Caco-2 (cell line): ENCODE measurements around the gene ZDBF2. TPM values are rescaled to one million over a fixed set of nuclear protein-coding genes. Genes with fewer than 3 reads are reported as not detected.

Source experiments
- BruUV-seq: library from RNA; stranded (reverse); fragments of 400-500 nt; replicated peaks from 2 replicates; lab custom pipeline; 2021; lab: Mats Ljungman, UMichigan
- CTCF ChIA-PET: fragments of 300-600 bp; sonication (Branson Sonifier 250); formaldehyde crosslinking; loops from one replicate; lab custom pipeline; 2022; ENCODE audit warnings: antibody characterized with exemption; lab: Charles Lee
- POLR2A ChIA-PET: fragments of 300-600 bp; sonication (Branson Sonifier 250); formaldehyde crosslinking; loops from one replicate; lab custom pipeline; 2022; ENCODE audit warnings: antibody characterized with exemption; lab: Charles Lee
- DNase-seq, 2 experiments: peaks; one replicate each; pipeline versions ENCODE4 v3.0.0 to v3.0.0-alpha.2; 2020 to 2022
- H3K27me3 ChIP-seq: replicated peaks from 2 replicates; pipeline ENCODE4 v1.6.0; 2011; ENCODE audit warnings: low read length; ENCODE audit not compliant: control insufficient read depth, insufficient read depth
- H3K36me3 ChIP-seq: 2 replicates; pipeline ENCODE4 v1.5.1; 2011; ENCODE audit warnings: low read length; ENCODE audit not compliant: control insufficient read depth, insufficient read depth
- H3K4me1 ChIP-seq: fragments of 250-450 bp; sonication (Bioruptor Pico); 2 replicates; pipeline ENCODE4 v1.5.1; 2020; ENCODE audit warnings: mild to moderate bottlenecking
- H3K4me3 ChIP-seq: 2 replicates; pipeline ENCODE4 v1.5.1; 2011; ENCODE audit warnings: low read depth, mild to moderate bottlenecking, control low read depth, low read length
- H3K9me3 ChIP-seq: fragments of 250-450 bp; sonication (Bioruptor Pico); 2 replicates; pipeline ENCODE4 v1.5.1; 2020; ENCODE audit warnings: mild to moderate bottlenecking, moderate library complexity
- H3K27ac Mint-ChIP-seq: one replicate; pipeline ENCODE4 v1.8.0; 2022; ENCODE audit warnings: mixed read lengths; ENCODE audit not compliant: unreplicated experiment
- H3K27me3 Mint-ChIP-seq: one replicate; pipeline ENCODE4 v1.8.0; 2022; ENCODE audit warnings: mixed read lengths; ENCODE audit not compliant: insufficient read depth, unreplicated experiment
- H3K36me3 Mint-ChIP-seq: one replicate; pipeline ENCODE4 v1.8.0; 2022; ENCODE audit warnings: mild to moderate bottlenecking, mixed read lengths; ENCODE audit not compliant: insufficient read depth, unreplicated experiment
- H3K4me1 Mint-ChIP-seq: one replicate; pipeline ENCODE4 v1.8.0; 2022; ENCODE audit warnings: low read depth, mixed read lengths; ENCODE audit not compliant: unreplicated experiment
- H3K4me3 Mint-ChIP-seq: one replicate; pipeline ENCODE4 v1.8.0; 2022; ENCODE audit warnings: mild to moderate bottlenecking, moderate library complexity, mixed read lengths; ENCODE audit not compliant: unreplicated experiment
- H3K9me3 Mint-ChIP-seq: one replicate; pipeline ENCODE4 v1.8.0; 2022; ENCODE audit warnings: mixed read lengths; ENCODE audit not compliant: unreplicated experiment
- CTCF ChIP-seq, 2 experiments: fragments of 200-600 bp in 1 of 2; IDR thresholded peaks; 1 replicate in 1 of 2; 2 replicates in 1 of 2; pipeline versions ENCODE4 v1.5.1 to v1.8.0; 2011 to 2022; ENCODE audit warnings: antibody characterized with exemption in 1 of 2, control low read depth in 1 of 2, inconsistent platforms in 1 of 2, low read depth in 1 of 2, low read length in 1 of 2, mild to moderate bottlenecking in 1 of 2, moderate library complexity in 1 of 2; ENCODE audit not compliant: insufficient read depth in 1 of 2, severe bottlenecking in 1 of 2, unreplicated experiment in 1 of 2
- intact Hi-C: fragments of 100-400 bp; cut with micrococcal nuclease; formaldehyde crosslinking; loops from one replicate; pipeline ENCODE4 v1.10.0; 2022; ENCODE audit not compliant: unreplicated experiment
- total RNA-seq: library from RNA; stranded (reverse); gene quantifications from 2 replicates; pipeline ENCODE4 v1.2.3, GENCODE V29; 2022

Gene ZDBF2
- total RNA-seq, 1 experiment from 2014 or later, result 6.5 TPM

GRCh38 chr2:206232287-206233035 is 42.0 kb upstream of the ZDBF2 start:
- Mint-ChIP-seq H3K27ac (no peak overlapping the region), H3K4me3 (no peak overlapping the region), H3K9me3 (no peaks in the 10 kb centered on the region), H3K27me3 (peaks cover 15% of the 10 kb centered on the region), H3K36me3 (no peaks in the 10 kb centered on the region), H3K4me1 (no peaks in the 10 kb centered on the region)
- H3K27me3 ChIP-seq, result no peaks in the 10 kb centered on the region
- H3K4me1 ChIP-seq, result no peaks in the 10 kb centered on the region
- no peak overlapping the region for H3K4me3 ChIP-seq
- H3K9me3 ChIP-seq, result no peaks in the 10 kb centered on the region
- ChIA-PET POLR2A (no interaction called here), CTCF (no interaction called here)
- BruUV-seq, result no TSS peak
- no peak for TF ChIP-seq CTCF (IDR thresholded peaks at IDR 0.05; ENCODE audit: insufficient read depth in 1 of 2, low read depth in 1 of 2, low read length in 1 of 2, severe bottlenecking in 1 of 2, unreplicated experiment in 1 of 2)
- intact Hi-C loops, result no loop called here
- DNase-seq, result no peak
- H3K36me3 ChIP-seq, result no peaks in the 10 kb centered on the region

- ChIA-PET CTCF (no interaction called here), POLR2A (no interaction called here)
- Mint-ChIP-seq H3K4me1 (no peaks in the 10 kb centered on the region), H3K9me3 (no peaks in the 10 kb centered on the region), H3K4me3 (no peak overlapping the region), H3K36me3 (no peaks in the 10 kb centered on the region), H3K27me3 (peaks cover 7% of the 10 kb centered on the region), H3K27ac (no peak overlapping the region)
- intact Hi-C loops, result no loop called here
- no peak overlapping the region for H3K4me3 ChIP-seq
- no peaks in the 10 kb centered on the region for H3K4me1 ChIP-seq
- no peaks in the 10 kb centered on the region for H3K9me3 ChIP-seq
- no peaks in the 10 kb centered on the region for H3K27me3 ChIP-seq
- no peak for DNase-seq
- no peaks in the 10 kb centered on the region for H3K36me3 ChIP-seq
- BruUV-seq, result no TSS peak
- no peak for TF ChIP-seq CTCF (IDR thresholded peaks at IDR 0.05; ENCODE audit: insufficient read depth in 1 of 2, low read depth in 1 of 2, low read length in 1 of 2, severe bottlenecking in 1 of 2, unreplicated experiment in 1 of 2)
Observed at GRCh38 chr2:206239157-206239556, 35.3 kb upstream of the ZDBF2 start.

GRCh38 chr2:206240327-206240726 is 34.1 kb upstream of the ZDBF2 start:
- H3K4me1 ChIP-seq, result no peaks in the 10 kb centered on the region
- no peaks in the 10 kb centered on the region for H3K27me3 ChIP-seq
- H3K4me3 Mint-ChIP-seq, result no peak overlapping the region
- H3K9me3 ChIP-seq, result no peaks in the 10 kb centered on the region
- ChIA-PET CTCF (no interaction called here), POLR2A (interaction anchor here (0.5 kb wide), 1 partner anchor 28 kb away, joined by 4 read pairs; no protein-coding TSS in a partner anchor)
- no peaks in the 10 kb centered on the region for H3K4me1 Mint-ChIP-seq
- H3K27ac Mint-ChIP-seq, result no peak overlapping the region
- no TSS peak for BruUV-seq
- DNase-seq, result no peak
- TF ChIP-seq CTCF (IDR thresholded peaks at IDR 0.05; ENCODE audit: insufficient read depth in 1 of 2, low read depth in 1 of 2, low read length in 1 of 2, severe bottlenecking in 1 of 2, unreplicated experiment in 1 of 2), result no peak
- H3K36me3 Mint-ChIP-seq, result no peaks in the 10 kb centered on the region
- no peaks in the 10 kb centered on the region for H3K36me3 ChIP-seq
- H3K27me3 Mint-ChIP-seq, result peaks cover 6% of the 10 kb centered on the region
- H3K9me3 Mint-ChIP-seq, result no peaks in the 10 kb centered on the region
- no peak overlapping the region for H3K4me3 ChIP-seq
- intact Hi-C loops, result no loop called here
